Stimulated activated CD4-positive, alpha-beta T cell treated with anti-CD3 and anti-CD28 coated beads, TNF-alpha, amount 100 ng/mL, for 48 hours (primary cell): ENCODE measurements around the gene SSH2.
A peak's percentile ranks its signal among the peaks of the same experiment; 100 is the strongest.
"Not testable (repeated sequence)": the region's sequence is repeated elsewhere in the genome, so short reads cannot be mapped to it uniquely, and the experiment has no call there.

Experiments used
- DNase-seq, 3 donors: peaks; one replicate each; pipeline ENCODE4 v3.0.0-alpha.2; 2020; ENCODE audit warnings: low read depth in 3 of 3

Gene SSH2

DNA sequence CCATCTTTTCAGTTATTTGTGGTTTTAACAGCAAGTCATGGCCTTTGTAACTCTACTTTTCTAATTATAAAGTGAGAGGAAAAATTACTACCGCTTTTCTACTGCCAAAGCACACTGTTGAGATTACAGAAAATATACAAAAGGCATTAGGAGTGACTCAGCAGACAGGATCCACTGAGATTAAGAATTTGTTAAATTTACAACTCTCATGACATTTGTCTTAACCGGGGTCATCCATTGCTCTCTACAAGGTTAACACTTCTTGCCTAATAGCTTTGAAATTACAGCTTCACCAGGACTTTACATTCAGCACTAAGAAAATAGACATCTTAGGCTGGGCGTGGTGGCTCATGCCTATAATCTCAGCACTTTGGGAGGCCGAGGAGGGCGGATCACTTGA is 93.4 kb downstream of the SSH2 start:
- no peak for DNase-seq

DNA sequence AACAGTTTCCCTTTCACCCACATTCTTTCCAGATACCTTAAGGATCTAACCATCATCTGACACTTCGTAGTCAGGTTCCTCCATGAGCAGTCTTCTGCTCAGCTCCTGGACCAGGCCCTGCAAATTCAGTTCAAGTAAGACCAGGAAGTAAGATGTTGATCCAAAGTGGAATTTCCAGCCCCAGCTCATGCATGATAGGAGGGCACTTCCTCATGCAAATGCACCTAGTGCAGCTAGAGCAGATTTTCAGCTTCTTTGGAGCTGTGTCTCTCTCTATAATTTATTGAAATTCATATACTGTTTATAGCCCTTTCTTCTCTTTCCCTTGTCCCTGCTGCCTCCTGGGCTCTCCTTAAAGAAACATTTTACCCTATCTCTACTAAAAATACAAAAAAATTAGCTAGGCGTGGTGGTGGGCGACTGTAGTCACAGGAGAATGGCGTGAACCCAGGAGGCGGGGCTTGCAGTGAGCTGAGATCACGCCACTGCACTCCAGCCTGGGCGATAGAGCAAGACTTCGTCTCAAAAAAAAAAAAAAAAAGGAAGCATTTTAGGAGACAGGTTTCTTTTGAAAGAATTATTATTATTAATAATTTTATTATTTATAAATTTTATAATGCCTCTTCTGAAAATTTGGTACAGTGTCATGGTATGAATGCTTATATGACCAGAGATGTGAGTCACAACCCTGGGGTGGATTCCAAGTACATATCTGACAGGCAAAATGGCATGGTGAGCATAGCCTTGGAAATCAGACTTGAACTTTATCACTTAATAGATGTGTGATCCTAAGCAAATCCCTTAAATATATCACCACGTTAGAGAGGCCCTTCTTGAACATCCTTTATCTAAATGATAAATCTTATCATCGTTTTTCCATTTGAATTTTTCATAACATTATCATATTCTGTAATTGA is 94.3 kb downstream of the SSH2 start:
- no peak for DNase-seq

DNA sequence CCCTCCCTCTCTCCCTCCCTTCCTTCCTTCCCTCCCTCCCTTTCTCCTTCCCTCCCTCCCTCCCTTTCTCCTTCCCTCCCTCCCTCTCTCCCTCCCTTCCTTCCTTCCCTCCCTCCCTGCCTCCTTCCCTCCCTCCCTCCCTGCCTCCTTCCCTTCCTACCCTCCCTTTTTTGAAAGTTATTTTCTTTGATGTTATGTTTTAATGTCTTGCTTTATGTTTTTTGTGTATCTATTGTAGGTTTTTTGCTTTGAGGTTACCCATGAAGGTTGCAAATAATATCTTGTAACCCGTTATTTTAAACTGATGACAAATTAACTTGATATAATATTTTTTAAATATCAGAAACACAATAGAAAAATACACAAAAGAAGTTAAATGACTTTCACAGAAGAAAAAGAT is 96.2 kb downstream of the SSH2 start:
- DNase-seq = no peak

DNA sequence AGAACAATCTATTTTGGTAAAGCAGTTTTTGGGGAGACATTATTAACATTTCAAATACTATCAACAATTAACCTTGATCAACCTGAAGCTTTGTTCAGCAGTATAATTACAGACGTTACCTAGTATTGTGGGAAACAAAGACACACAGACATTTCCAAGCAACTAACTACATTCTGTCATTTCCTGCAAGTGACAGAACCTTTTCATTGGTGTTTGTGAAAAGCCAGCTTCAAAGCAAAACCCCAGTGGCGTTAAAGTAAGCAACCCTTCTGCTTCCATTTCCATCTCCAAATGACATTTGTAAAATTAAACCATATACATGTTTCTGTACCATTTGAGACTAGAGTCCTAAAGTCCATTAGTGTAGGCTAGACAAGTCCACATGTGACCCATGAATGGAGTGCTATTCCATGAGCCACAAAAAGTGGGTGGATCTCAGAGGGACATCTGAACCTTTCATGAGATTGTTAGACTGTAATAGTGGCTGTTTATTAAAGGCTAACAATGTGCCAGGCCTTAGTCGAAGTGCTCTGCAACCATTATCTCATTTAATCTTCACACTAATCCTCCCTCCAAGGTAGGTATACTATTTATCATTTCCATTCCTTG is 101.2 kb downstream of the SSH2 start:
- DNase-seq = no peak

DNA sequence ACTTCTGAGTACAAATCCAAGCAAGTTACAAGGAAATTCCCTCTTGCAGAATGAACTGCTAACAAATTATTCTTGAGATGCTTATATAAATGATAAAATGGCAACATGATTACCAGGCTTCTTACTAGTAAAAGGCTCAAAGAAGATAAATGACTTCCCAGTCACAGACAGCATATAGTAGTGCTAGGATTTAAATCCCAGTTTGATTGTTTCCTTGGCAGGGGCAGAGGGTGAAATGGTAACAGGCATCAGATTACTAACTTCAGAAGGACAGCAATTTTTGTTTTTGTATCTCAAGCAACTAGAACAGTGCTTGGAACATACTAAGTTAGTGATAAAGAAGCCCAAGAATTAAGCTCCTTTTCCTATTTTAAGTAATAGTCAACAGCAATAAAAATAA is 102.8 kb downstream of the SSH2 start:
- no peak for DNase-seq

DNA sequence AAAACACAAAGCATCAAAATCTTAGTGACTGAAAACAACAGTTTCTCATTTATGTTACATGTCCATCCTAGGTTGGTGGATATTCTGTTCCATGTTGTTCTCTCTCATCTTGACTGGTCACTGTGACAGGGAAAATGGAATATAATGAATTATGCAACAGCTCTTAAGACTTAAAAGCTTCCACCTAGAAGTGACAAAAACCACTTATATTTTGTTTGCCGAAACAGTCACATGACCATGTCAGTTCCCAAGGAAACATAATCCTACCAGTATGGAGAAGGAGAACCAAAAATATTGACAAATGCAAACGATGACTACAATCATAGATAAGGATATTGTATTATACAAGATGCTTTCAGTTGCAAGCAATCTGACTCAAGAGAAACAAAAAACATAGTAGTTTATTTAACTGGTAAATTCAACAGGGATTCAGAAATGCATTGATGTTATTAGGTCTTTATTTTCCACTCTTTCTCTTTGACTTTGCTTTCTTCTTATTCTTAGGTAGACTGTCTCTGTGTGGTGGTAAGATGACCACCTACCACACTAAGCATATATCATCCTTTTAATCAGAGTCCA is 103.8 kb downstream of the SSH2 start:
- no peak for DNase-seq

GRCh38 chr17:29825604-29826003 is 104.4 kb downstream of the SSH2 start:
- no peak for DNase-seq

DNA sequence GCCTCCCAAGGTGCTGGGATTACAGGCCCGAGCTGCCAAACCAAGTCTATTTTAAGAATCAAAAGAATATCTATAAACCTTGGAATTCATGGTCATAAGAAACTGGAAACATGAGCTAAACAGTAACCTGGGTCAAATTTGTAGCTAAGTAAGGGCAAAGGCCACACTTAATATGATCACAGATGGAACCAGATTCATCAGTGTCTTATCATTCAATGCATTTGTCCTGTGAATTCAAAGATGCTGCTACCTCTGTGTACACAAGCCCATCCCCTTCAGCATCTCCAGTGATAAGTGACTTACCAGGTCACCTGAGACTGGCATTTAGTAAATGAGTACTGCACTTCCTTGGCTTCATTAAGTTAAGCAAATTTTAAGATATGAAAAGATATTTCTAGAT is 108.1 kb downstream of the SSH2 start:
- DNase-seq = no peak

DNA sequence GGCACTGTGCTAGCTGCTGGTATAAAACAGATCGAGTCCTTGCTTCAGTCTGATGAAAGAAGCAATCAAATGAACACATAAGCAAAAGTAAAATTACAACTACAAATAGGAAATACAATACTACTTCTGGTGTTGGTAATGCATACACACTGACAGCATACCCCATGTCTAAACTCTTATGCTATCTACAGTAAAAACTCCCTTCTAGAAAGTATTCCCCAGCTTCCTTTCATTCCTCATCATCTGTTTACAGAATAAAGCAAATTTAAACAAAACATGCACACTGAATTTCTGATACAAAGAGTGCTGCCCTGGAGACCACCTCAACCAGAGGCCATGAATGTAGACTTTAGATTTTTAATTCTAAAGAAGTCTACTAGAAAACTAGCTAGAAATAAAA is 109.6 kb downstream of the SSH2 start:
- DNase-seq = no peak

DNA sequence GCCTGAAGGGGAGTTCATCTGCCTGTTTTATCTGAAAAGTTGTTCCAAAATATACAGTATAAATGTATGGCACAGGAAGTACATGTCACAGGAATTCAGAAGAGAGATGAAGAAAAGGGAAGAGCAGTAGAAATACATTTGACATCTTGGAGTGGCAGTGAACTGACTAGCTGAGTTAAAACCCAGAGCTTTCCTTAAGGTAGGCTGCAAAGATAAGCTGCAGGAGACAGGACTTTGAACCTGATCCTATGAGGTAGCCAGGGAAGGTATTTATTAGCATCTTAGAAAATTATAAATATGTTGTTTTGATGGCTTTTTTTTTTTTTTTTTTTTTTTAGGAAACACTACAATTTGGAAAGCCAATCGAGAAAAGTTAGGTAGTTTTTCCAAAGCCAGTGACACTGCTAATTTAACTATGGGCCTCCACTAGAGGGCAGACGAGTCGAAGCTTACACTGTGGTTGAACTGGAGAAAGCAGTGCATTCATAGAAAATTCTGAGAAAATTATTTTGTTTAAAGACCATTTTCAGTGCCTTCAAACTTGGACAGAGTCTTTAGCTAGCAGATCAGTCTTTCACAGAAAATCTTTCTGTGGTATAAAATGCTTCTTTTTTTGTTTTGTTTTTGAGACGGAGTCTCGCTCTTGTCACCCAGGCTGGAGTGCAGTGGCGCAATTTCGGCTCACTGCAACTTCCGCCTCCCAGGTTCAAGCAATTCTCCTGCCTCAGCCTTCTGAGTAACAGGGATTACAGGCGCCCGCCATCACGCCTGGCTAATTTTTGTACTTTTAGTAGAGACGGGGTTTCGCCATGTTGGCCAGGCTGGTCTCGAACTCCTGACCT is 122.3 kb downstream of the SSH2 start:
- peak; percentile 24 to 63 (median 46) for DNase-seq

- DNase-seq = no peak
These were observed 127.8 kb downstream of the SSH2 start for GRCh38 chr17:29802246-29802645.

GRCh38 chr17:29800457-29800856 is 129.6 kb downstream of the SSH2 start:
- no peak for DNase-seq

DNA sequence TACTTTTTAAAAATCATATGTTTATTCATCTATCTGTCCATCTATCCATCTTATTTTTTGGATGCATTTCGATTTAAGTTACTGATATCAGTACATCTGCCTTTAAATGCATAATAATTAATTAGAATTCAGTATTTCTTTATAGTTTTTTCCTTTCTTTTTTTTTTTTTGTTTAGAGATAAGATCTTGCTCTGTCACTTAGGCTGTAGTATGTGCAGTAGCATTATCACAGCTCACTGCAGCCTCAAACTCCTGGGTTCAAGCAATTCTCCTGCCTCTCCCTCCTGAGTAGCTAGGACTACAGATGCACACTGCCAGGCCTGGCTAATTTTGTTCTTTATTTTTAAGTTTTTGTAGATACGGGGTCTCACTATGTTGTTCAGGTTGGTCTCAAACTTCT is 133.4 kb downstream of the SSH2 start:
- DNase-seq = no peak

DNA sequence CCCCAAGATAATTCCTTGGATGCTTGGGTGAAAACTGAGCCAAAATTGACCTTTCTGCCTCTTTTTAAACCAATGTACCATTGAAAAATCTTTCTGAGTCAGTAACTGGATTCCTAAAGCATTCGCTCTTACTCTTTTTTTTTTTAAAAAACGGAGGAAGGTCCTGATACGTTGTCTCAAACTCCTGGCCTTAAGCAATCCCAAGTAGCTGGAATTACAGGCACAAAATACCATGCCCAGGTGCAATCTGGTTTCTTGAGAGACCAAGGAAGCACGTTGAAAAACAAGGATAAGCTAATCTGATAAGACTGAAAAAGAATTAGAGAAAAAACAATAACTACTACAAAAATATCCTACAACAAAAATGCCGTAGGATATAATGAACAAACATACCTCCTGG is 136.5 kb downstream of the SSH2 start:
- no peak for DNase-seq

DNA sequence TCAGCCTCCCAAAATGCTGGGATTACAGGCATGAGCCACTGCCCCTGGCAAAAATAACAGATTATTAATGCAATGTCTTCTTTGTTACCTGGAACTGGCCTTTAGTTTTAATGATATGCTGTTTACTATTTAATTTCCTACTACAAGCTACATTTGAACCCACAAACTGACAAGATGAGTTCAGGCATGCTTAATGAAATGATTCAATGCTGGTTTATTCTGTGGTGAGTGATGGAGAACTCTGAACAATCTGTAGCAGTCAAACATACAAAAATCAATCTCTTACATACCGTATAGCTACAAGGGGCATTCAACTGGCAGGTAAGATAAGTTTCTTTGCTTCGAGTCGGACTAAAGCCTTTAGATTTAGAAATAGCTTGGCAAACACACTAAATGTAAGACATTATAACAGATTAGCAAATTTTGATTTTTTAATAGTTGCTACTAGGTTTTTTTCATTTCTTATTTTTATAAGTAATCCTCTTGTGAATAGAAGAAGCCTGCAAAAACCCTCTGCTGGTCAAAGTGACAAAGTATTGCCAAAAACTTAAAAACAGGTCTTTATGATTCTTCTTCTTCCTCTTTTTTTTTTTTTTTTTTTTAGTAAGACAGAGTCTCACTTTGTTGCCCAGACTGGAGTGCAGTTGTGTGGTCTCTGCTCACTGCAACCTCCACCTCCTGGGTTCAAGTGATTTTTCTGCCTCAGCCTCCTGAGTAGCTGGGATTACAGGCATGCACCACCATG is 138.5 kb downstream of the SSH2 start:
- no peak for DNase-seq

DNA sequence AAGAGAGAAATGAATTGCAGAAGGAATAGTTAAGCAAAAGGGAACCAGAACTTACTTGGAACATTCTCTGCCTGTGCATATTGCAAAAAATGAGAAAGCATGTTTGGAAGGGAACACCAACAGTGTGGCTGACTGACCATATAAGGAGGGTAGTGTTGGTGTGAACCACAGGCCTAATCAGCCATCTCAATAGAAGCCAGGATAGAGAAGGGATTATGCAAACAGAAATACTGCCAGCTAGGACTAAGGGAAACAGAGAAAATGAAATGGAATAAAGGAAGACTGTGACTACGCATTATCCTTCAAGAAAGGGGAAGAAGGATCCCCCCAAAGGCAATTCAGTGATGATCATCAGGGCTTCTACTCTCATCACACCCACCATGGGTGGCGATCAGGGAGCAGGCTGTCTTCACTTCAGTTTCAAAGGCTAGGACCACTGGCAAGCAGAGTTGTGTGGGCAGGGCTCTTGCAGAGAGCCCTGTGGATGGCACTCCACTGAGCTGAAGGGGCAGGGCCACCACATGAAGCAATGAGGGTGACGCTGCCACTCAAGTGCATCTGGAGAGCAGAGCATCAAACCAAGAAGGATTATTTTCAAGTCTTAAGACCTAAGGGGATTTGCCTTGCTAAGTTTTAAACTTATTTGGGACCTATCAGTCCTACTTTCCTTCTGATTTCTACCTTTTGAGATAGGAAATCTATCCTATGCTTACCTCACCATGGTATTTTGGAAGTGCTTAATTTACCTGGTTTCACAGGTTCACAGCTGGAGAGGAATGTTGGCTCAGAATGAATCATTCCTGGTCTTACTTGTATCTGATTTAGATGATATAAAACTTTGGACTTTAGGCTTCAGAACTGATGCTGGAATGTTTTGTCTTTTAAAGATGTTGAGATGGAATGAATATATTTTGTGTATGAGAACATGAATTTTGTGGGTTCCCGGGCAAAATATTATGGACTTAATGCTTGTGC is 140.5 kb downstream of the SSH2 start:
- DNase-seq = no peak

- no peak for DNase-seq
These were observed 142.0 kb downstream of the SSH2 start for GRCh38 chr17:29787995-29788394.

DNA sequence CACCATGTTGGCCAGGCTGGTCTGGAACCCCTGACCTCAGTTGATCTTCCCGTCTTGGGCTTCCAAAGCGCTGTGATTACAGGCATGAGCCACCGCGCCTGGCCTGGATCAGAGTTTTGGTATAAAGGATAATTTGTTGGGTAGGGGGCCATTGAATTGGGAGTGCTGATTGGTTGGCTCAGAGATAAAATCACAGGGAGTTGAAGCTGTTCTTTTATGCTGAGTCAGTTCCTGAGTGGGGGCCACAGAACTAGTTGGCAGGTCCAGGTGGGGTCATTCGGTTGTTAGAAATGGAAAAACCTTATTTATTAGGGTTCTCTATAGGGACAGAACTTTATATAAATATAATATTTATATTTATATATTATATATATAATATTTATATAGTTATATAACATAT is 147.1 kb downstream of the SSH2 start:
- DNase-seq = no peak

DNA sequence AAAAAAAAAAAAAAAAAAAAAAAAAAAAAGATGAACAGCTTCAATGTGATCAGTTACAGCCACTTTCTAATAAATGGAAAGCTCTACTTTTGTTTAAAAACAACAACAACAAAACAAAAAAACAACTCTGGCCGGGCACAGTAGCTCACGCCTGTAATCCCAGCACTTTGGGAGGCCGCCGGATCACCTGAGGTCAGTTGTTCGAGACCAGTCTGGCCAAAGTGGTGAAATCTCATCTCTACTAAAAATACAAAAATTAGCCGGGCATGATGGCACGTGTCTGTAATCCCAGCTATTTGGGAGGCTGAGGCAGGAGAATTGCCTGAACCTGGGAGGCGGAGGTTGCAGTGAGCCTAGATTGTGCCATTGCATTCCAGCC is 150.2 kb downstream of the SSH2 start:
- DNase-seq = not testable (repeated sequence)
